DMS 273 treated with DMSO at 0.1 percent for 48 hours (cell line): ENCODE results near the gene IL3RA.

Experiments
- DNase-seq: peaks from one replicate; lab custom pipeline; 2025; lab: John Stamatoyannopoulos, UW

Gene IL3RA

DNA sequence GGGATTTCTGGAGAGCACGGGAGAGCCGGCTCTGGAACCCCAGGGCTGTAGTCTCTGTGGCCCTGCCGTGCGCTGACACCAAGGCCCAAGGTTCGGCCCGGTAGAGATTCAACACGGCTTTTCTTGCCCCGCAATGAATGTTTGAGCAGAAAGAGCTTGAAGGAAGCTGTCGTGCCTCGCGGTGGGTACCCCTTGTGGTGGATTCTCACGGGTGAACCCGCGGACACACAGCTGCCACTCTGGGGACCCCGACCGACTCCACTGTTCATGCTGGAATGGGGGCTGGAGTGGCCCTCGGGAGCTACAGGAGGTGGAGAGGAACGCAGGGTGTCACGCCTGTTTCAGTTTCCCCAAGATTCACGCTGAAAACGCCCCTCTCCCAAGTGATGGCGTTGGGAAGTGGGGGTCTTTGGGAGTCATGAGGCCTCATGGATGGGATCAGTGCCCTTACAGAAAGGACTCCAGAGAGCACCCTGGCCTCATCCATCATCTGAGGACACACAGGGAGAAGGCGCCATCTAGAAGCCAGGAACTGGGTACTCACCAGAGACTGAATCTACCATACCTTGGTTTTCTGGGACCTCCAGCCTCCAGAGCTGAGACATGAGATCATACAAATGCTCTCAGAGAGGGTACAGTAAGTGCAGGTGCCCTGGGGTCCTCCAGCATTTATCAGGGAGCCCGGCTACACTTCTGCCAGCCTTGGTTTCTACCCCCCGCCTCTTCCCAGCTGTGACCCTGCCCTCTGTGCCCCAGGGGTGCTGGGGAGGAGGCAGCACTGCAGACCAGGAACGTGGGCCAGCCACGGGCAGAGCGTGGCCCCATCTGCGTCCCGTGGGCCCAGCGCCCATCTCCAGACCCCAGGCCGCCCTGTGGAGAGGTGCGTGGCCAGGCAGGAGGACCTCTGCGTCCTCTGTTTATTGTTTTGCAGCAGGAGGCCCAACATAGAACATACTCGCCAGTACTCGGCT lies 49.0 kb downstream of the IL3RA start:
- no peak for DNase-seq

DNA sequence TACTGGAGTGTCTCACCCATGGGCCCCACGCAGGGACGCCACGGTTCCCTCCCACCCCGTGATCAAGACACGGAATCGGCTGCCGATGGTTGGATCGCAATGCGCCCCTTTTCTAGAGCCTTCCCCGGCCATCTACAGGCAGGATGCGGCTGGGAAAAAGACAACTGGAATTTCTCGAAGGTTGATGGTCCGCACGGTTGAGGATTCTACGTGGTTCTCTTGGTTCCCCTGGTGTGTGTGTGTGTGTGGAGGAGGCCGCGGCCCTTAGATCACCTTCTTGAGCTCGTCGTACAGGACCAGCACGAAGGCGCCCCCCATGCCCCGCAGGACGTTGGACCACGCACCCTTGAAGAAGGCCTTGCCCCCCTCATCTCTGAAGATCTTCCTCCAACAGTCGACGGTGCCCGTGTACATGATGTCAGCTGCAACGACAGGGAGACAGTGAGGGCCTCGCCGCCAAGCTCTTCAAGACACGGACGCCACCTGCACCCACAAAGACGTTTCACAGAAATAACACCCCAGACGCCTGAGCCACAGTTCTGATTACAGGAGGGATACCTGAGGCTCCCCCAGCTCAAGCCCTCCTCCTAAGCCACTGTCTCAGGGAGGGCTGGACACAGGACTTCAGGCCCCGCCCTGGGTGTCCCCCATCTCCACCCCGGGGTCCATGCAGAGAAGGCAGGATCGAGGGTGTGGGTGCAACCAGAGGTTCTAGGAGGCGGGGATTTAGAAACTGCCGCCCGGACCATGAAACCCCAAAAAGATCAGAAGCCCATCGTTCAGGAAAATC lies 49.9 kb downstream of the IL3RA start:
- DNase-seq, result no peak

DNA sequence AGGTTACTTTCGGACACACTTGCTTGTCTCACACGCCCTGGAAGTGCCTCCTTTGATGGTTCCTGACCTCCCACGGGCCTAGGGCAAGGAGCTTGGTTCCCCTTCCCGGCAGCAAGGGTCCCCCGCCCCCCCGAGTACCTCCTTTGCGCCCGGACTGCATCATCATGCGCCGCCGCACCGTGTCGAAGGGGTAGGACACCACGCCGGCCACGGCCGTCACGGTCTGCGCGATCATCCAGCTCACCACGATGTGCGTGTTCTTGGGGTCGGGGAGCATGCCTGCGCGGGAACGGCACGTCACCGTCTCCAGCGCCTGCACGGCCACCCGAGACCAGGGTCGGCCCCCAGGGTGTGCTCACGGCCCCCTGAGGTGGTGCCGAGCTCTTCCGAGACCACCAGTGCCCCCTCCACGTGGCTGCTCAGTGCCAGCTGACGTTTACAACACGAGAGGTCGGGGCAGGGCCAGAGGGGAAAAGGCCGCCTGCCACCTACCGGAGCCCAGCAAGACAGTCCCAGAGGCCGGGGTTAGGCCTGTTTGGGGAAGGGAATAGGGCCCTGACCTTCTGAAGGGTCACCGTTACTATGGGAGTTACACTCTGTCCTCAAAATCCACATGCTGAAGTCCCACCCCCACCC lies 50.7 kb downstream of the IL3RA start:
- no peak for DNase-seq

DNA sequence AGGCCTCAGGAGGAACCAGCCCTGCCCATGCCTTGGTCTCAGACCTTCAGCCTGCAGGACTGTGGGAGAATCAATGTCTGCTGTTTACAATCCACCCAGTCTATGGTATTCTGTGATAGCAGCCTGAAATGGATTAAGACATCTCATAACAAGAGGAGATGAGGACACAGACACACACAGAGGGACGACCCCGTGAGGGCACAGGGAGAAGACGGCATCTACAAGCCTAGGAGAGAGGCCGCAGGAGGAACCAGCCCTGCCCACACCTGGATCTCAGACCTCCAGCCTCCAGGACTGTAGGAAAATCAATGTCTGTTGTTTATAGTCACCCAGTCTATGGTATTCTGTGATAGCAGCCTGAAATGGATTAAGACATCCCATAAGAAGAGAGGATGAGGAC lies 52.1 kb downstream of the IL3RA start:
- no peak for DNase-seq

DNA sequence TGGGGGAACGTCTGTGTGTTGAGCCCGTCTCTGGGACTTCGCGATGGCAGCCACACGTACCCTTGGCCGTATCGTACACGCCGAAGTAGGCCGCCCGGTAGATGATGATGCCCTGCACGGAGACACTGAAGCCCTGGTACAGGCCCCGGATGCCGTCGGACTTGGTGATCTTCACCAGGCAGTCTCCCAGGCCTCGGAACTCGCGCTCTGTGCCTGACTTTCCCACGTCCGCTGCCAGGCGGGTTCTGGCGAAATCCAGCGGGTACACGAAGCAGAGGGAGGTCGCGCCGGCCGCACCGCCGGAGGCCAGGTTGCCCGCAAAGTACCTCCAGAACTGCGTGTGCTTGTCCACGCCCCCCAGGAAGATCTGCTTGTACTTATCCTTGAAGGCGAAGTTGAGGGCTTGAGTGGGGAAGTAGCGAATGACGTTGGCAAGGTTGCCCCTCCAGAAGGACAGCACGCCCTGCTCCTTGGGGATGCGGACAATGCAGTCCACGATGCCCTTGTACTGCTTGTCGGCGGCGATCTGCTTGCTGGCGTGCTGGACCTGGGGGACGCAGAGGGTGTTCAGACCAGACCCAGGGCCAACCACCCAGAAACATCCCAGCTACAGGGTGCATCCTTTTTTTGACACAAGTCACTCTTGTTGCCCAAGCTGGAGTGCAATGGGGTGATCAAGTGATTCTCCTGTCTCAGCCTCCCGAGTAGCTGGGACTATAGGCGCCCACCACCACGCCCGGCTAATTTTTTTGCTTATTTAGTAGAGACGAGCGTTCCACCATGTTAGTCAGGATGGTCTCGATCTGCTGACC lies 52.8 kb downstream of the IL3RA start:
- no peak for DNase-seq

DNA sequence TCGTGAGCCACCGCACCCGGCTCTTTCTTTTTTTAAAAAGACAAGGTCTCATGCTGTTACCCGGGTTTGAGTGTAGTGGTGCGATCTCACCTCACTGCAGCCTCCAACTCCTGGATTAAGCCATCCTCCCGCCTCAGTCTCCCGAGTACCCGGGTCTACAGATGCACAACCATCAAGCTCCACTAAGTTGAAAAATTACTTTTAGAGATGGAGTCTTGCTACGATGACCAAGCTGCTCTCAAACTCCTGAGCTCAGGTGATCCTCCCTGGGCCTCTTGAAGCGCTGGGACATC lies 53.4 kb downstream of the IL3RA start:
- DNase-seq, result no peak

DNA sequence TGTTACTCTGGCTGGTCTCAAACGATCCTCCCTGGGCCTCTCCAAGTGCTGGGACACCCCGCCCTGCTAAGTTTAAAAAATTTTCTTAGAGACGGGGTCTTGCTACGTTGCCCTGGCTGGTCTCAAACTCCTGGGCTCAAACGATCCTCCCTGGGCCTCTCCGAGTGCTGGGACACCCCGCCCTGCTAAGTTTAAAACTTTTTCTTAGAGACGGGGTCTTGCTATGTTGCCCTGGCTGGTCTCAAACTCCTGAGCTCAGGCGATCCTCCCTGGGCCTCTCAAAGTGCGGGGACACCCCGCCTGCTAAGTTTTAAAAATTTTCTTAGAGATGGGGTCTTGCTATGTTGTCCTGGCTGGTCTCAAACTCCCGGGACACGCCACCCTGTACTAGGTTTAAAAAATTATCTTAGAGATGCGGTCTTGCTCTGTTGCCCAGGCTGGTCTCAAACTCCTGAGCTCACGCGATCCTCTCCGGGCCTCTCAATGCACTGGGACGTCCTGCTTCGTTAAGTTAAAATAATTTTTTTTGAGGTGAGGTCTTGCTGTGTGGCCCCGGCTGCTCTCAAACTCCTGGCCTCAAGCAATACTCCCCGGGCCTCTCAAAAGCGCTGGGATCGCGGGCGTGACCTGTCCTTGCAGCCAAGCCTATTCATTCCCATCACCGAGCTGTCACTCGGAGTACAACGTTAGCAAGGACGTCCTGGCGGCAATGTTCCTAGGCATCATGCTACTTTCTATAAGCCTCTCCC lies 54.2 kb downstream of the IL3RA start:
- no peak for DNase-seq

DNA sequence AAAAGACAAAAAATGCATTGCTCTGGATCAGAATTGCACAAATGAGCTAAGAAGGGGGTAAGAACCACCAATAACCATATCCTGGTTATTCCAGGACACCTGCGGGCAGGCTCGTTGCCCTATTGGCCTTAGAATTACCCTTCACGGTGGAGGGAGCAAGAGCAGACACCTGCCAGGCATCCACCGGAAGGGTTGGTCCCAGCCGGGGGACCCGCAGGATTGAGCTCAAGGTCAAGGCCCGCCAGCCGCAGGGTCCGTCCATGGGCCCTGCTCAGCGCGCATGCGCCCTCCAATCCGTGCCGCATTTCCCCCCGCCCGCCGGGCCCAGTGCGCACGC lies 54.8 kb downstream of the IL3RA start:
- DNase-seq, result no peak

DNA sequence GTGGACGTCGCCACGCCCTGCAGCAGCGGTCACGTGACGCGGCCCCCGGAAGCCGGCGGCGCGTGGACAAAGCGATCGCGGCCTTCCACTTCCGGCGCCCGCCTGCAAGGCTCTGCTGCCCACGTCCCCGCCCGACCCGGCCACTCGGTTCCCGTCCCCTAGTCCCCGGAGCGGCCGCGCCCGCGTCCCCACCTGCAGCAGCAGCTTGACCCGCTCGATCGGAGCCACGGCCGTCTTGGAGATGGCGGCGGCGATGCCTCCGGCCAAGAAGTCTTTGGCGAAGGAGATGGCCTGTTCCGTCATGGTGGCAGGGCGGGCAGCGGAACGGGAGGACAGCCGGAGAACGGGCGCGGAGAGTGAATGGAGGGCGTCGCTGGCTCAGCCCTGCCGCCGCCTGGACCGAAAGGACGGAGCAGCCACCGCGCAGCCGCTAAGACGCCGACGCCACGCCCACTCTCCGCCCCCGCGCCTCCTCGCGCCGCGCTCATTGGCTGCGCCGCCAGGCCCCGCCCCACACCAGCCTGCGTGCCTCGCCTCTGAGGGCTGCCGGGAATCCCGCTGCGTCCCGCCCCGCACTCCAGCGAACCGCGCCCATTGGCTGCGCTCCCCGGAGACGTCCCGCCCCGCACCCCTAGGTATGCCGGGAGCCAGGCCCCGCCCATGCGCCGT lies 55.3 kb downstream of the IL3RA start, which contains the start of gene SLC25A6:
Gene SLC25A6, minus strand, starts transcription at position 407 of the 669 bp plus-strand sequence. Its CDS starts 104 bp downstream, at position 303.
- DNase-seq, result no peak

DNA sequence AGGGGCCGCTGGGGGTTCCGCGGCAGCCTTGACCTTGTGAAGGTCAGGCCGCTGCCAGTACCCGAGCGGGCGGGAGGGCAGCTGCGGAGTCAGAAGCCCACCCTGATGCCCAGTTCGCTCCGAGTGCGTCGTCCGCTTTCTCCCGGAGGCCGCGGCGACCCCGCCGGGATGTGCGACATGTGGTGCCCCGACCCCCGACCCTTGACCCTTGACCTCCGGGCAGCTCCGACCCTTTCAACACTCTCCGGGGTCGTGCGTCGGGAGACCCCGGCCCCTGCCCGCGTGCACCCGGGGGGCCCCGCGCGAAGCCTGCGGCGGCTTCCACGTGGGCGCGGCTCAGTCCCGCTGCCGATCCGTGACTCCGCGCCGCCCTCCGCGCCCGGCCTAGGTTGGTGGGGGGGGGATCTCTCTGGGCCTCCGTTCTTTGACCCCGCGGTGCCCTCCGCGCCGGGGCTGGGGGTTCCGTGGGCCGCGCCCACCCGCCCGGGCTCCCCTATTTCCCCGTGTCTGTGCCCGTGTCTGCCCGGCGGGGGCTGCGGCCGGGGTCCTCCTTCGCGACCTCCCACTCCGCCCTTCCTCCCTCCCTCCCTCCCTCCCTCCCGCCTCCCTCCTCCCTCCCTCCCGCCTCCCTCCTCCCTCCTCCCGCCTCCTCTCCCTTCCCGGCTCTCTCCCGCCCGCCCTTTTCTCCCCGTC lies 55.9 kb downstream of the IL3RA start:
- no peak for DNase-seq

DNA sequence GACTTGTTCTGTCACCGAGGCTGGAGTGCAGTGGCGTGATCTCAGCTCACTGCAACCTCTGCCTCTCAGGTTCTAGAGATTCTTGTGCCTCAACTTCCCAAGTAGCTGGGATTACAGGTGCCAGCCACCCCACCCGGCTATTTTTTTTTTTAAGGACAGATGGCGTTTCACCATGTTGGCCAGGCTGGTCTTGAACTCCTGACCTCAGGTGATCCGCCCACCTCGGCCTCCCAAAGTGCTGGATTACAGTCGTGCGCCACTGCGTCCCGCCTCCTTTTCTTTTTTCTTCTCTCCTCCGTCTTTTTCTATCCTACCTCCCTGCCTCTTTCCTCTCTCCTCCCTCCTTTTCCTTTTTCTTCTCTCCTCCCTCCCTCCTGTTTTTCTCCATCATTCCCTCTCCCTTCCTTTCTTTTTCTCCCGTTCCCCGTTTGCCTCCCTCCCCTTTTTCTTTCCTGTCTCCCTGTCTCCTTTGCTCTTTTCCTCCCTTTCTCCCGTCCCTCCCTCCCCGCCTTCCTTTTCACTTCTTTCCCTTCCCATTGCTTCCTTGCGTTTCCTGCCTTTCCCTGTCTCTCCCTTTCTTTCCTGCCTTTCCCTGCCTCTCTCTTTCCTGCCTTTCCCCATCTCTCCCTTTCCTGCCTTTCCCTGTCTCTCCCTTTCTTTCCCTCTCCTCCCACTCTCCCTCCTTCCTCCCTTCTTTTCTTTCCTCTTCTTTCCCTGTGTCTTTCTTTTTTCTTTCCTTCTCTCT lies 57.5 kb downstream of the IL3RA start:
- DNase-seq, result no peak

DNA sequence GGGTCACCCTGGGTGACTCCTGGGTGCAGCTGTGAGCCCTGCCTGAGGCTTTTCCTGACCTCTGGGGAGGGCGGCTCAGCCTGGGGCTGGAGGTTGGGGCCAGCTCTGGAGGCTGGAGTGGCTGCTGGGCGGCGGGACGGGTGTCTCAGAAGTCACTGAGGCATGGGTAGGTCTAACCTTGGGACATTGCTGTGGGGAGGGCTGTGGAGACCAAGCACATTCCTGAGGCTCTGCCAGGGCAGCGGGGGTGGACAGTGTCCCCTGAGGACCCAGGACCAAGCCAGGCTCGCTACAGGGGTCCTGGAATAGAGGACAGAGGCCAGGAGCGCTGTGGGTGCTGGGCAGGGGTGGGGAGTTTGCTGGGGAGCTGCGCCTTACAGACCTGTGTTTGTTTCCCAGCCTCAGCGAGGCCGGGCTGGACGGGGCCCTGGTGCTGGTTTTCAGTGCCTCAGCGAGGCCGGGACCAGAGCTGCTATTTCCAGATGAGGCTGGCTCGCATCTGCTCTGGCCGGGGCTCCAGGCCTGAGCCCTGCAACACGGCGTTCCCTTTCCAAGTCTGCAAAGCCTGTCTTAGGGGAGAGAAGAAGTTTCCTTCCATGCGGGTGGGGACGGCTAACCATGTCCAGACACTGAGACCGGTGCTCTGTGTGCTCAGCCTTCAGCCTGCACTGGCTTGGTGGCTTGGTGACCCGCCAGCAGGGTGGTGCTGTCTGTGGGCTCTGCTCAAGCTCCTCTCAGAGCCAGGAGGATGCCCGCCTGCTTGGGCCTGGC lies 58.3 kb downstream of the IL3RA start:
- no peak for DNase-seq

DNA sequence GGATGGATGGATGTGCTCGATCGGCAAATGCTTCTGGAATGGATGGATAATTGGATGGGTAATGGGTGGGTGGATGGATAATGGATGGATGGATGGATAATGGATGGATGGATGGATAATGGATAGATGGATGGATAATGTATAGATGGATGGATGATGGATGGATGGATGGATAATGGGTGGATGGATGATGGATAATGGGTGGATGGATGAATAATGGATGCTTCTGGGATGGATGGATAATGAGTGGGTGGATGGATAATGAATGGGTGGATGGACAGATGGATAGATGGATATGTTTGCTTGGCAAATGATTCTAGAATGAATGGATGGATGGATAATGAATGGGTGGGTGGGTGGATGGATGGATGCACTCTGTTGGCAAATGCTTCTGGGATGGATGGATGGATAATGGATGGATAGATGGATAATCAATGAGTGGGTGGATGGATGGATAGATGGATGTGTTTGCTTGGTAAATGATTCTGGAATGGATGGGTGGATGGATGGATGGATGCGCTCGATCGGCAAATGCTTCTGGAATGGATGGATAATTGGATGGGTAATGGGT lies 59.1 kb downstream of the IL3RA start:
- DNase-seq, result no peak

DNA sequence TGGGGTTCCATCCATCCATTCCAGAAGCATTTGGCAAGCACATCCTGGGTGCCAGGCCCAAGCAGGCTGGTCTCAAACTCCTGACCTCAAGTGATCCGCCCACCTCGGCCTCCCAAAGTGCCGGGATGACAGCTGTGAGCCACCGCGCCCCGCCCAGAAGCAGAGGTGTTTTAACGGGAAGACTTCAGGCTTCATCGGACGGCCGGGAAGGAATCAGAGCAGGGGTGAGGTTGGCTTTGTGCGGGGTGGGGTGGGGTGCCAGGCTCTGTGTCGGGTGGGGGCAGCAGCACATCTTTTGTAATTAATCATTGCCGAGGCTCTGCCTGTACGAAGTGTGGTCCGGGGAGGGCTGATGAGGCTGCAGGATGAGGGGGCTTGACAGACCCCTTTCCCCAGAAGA lies 60.4 kb downstream of the IL3RA start:
- DNase-seq, result no peak

DNA sequence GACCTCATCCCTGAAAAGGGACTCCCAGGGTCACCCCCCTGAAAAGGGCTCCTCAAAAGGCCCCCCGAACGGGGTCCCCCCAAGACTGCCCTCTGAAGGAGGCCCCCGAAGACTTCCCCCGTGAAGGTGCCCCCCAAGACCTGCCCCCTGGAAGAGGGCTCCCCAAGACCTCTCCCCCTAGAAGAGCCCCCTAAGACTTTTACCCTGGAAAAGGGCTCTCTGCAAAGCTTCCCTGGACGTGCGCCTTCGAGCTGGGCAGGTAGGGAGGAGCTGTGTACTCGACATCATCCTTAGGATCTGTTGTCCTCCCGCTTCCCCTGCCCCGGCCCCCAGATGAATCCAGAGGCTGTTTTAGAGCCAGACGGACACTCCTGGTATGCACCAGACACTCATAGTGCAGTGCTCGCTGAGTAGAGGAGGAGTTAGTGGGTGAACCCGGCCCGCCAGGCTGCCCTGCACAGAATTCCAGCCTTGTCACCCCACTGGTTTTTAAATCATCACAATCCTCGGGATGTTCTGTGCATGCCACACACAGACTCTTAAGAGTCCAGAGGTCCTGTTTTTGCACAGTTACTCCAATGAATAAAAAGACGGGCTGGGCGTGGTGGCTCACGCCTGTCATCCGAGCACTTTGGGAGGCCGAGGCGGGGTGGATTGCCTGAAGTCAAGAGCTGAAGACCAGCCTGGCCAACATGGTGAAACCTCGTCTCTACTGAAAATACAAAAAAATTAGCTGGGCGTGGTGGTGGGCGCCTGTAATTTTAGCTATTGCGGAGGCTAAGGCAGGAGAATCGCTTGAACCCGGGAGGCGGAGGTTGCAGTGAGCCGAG lies 61.1 kb downstream of the IL3RA start:
- no peak for DNase-seq

DNA sequence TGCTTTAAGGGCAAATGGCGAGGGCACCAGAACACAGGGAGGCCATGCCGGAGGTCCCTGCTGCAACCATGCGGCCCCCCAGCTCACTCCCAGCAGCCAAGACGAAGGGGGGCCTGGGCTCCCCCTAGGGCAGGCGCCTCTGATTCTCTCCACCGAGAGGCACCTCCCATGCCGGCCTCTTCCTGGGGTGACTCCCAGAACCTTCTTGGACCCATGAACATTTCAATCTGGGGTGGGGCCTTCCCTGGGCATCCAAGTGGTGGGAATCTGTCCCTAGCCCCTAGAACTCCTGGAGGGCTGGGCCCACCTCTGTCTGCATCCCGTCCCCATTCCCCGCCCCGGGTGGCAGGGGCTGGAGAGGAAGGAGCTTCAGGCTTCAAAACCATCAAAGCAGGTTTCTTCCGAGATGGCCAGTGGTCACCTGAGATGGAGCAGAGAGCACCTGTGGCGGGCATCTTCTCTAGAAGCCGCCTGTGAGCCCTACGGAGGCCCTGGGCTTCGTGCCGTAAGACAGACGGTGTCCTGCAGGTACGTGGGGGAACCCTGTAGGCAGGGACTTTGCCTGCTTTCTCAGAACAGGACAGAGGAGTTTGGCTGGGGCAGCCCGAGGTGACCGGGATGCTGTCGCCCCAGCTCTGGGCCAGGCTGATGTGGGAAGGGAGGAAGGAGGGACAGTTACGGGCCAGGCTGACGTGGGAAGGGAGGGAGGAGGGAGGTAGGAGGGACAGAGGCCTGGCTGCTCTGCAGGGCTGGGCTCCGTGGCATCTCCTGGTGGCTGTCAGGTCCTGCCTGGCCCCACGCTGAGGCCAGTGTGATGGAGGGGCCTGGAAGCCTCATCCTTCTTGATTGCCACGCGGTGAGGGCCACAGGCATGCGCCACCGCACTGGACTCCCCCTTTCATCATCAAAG lies 62.1 kb downstream of the IL3RA start:
- no peak for DNase-seq
